ENCODE measurements around the gene NBEA. TPM values are rescaled to one million over a fixed set of nuclear protein-coding genes. Genes with fewer than 3 reads are reported as not detected.
A peak's percentile ranks its signal among the peaks of the same experiment; 100 is the strongest.

Gene NBEA
- total and polyA plus RNA-seq, 2 experiments from 2014 or later, result 2.6 to 12.3 TPM

GRCh38 chr13:35480346-35480745 is 538.3 kb downstream of the NBEA start:
- H4K20me1 ChIP-seq (ENCODE audit: insufficient read depth, poor library complexity, severe bottlenecking), result no peaks in the 10 kb centered on the region
- H3K4me3 ChIP-seq, result no peak overlapping the region
- TF ChIP-seq EZH2 (IDR thresholded peaks at IDR 0.05; ENCODE audit: borderline replicate concordance) (no peak), EZH2phosphoT487 (IDR thresholded peaks at IDR 0.05; ENCODE audit: low read depth, severe bottlenecking, unreplicated experiment) (no peak), CTCF (IDR thresholded peaks at IDR 0.05; ENCODE audit: poor library complexity) (no peak)
- DNase-seq (ENCODE audit: low spot score), result no peak
- H3K9me3 ChIP-seq (ENCODE audit: low read depth), result no peaks in the 10 kb centered on the region
- H3K79me2 ChIP-seq, result peaks cover 38% of the 10 kb centered on the region
- H3K9me2 ChIP-seq (replicated peaks; ENCODE audit: insufficient read depth), result no peaks in the 10 kb centered on the region
- 78% methylated on average over 2 of the region's 2 CpGs for WGBS (ENCODE audit: low lambda C conversion rate, missing lambda C conversion rate)
- H3K36me3 ChIP-seq (replicated peaks; ENCODE audit: insufficient read depth, low read depth), result no peaks in the 10 kb centered on the region
- H3K4me2 ChIP-seq, result peak overlapping the region; percentile 83
- peak overlapping the region; percentile 95 for H3K27ac ChIP-seq
- H3K4me1 ChIP-seq (ENCODE audit: insufficient read depth), result no peaks in the 10 kb centered on the region
- peaks cover 55% of the 10 kb centered on the region for H3K27me3 ChIP-seq
- no peak overlapping the region for H2AFZ ChIP-seq

DNA sequence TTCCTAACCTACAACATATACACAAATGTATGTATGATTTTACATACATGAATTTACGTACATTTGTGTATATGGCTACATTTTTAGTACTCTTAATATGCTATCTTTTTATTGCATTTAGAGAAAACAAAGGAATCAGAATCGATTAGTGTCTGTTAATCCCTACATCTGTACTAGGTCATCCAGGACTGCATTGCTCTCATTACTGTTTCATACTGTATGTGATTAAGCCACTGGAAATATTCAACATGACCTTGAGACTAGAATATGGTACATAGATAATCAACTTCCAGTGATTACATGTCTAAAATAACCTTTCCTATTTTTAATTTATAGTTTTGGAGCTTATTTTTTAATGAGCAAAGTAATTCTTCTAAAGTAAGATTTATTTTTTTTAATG is 539.7 kb downstream of the NBEA start:
- TF ChIP-seq CTCF (IDR thresholded peaks at IDR 0.05; ENCODE audit: poor library complexity), result no peak
- no peak for TF ChIP-seq EZH2 (IDR thresholded peaks at IDR 0.05; ENCODE audit: borderline replicate concordance)
- 77% methylated on average over 2 of the region's 2 CpGs for WGBS (ENCODE audit: low lambda C conversion rate, missing lambda C conversion rate)
- Histone ChIP-seq H3K27ac (no peak overlapping the region), H3K9me3 (ENCODE audit: low read depth) (no peaks in the 10 kb centered on the region), H3K9me2 (replicated peaks; ENCODE audit: insufficient read depth) (no peaks in the 10 kb centered on the region), H3K27me3 (peaks cover 41% of the 10 kb centered on the region), H3K4me3 (no peak overlapping the region), H3K36me3 (replicated peaks; ENCODE audit: insufficient read depth, low read depth) (no peaks in the 10 kb centered on the region), H3K79me2 (peaks cover 42% of the 10 kb centered on the region), H4K20me1 (ENCODE audit: insufficient read depth, poor library complexity, severe bottlenecking) (no peaks in the 10 kb centered on the region), H3K4me1 (ENCODE audit: insufficient read depth) (no peaks in the 10 kb centered on the region), H3K4me2 (peak overlapping the region; percentile 4), H2AFZ (no peak overlapping the region)
- no peak for DNase-seq (ENCODE audit: low spot score)

DNA sequence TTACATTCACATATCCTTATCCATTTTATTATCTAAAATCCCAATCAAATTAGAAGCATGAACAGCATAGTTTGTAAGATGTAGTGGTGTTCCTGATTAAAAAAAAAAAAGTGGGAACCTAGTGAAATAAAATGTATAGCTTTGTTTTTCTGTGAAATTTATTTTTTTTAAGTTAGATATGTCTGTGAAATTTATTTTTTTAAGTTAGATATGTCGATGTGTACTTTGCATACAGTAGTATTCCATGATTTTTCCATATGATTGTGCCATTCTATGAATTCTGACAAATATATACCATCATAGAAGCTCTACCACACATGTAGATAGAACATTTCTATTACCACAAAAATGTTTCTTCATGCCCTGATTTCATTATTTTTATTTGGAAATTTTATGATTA is 540.5 kb downstream of the NBEA start:
- Histone ChIP-seq H3K4me1 (ENCODE audit: insufficient read depth) (no peaks in the 10 kb centered on the region), H2AFZ (no peak overlapping the region), H3K9me3 (ENCODE audit: low read depth) (no peaks in the 10 kb centered on the region), H3K36me3 (replicated peaks; ENCODE audit: insufficient read depth, low read depth) (no peaks in the 10 kb centered on the region), H3K9me2 (replicated peaks; ENCODE audit: insufficient read depth) (no peaks in the 10 kb centered on the region), H3K27me3 (peaks cover 34% of the 10 kb centered on the region), H3K4me2 (peak overlapping the region; percentile 4), H3K27ac (peak overlapping the region; percentile 3), H4K20me1 (ENCODE audit: insufficient read depth, poor library complexity, severe bottlenecking) (no peaks in the 10 kb centered on the region), H3K4me3 (no peak overlapping the region), H3K79me2 (peaks cover 37% of the 10 kb centered on the region)
- TF ChIP-seq EZH2phosphoT487 (IDR thresholded peaks at IDR 0.05; ENCODE audit: low read depth, severe bottlenecking, unreplicated experiment), result no peak
- no peak for TF ChIP-seq EZH2 (IDR thresholded peaks at IDR 0.05; ENCODE audit: borderline replicate concordance)
- no peak for TF ChIP-seq CTCF (IDR thresholded peaks at IDR 0.05; ENCODE audit: poor library complexity)
- WGBS (ENCODE audit: low lambda C conversion rate, missing lambda C conversion rate), result 96% methylated on average over 1 of the region's 1 CpG
- no peak for DNase-seq (ENCODE audit: low spot score)

DNA sequence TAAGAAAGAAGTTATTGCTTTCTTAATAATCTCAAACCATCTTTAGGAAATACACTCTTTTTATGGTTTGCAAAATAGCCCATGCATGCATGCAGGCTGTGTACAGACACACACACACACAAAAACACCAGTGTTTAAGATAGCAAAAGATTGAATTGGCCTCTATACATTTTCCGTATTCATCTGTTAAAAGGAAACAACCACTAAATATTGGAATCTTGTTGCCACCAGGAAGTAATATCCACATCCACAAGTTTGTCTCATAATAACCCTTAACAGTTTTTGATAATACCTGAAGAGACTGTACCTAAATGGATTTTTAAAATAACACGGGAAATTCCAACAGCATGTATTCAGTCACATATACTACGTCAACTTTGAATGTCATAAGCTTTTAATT is 541.7 kb downstream of the NBEA start:
- peak overlapping the region; percentile 41 for H3K27ac ChIP-seq
- peaks cover 37% of the 10 kb centered on the region for H3K79me2 ChIP-seq
- TF ChIP-seq EZH2phosphoT487 (IDR thresholded peaks at IDR 0.05; ENCODE audit: low read depth, severe bottlenecking, unreplicated experiment) (no peak), CTCF (IDR thresholded peaks at IDR 0.05; ENCODE audit: poor library complexity) (no peak), EZH2 (IDR thresholded peaks at IDR 0.05; ENCODE audit: borderline replicate concordance) (no peak)
- no peaks in the 10 kb centered on the region for H3K36me3 ChIP-seq (replicated peaks; ENCODE audit: insufficient read depth, low read depth)
- H3K4me3 ChIP-seq, result no peak overlapping the region
- peaks cover 1% of the 10 kb centered on the region for H3K4me1 ChIP-seq (ENCODE audit: insufficient read depth)
- DNase-seq (ENCODE audit: low spot score), result no peak
- peaks cover 21% of the 10 kb centered on the region for H3K27me3 ChIP-seq
- H3K9me3 ChIP-seq (ENCODE audit: low read depth), result no peaks in the 10 kb centered on the region
- H2AFZ ChIP-seq, result no peak overlapping the region
- no peaks in the 10 kb centered on the region for H3K9me2 ChIP-seq (replicated peaks; ENCODE audit: insufficient read depth)
- WGBS (ENCODE audit: low lambda C conversion rate, missing lambda C conversion rate), result 67% methylated on average over 3 of the region's 3 CpGs
- peak overlapping the region; percentile 50 for H3K4me2 ChIP-seq
- H4K20me1 ChIP-seq (ENCODE audit: insufficient read depth, poor library complexity, severe bottlenecking), result no peaks in the 10 kb centered on the region

Measured in hepatocyte (in vitro differentiated cells).